K562 (cell line): ENCODE data around the gene KHDC1. TPM values are rescaled to one million over a fixed set of nuclear protein-coding genes. Genes with fewer than 3 reads are reported as not detected.

Experiments used
- BDP1 ChIP-seq: IDR thresholded peaks from 3 replicates; pipeline ENCODE4 v1.6.1; 2011; ENCODE audit not compliant: insufficient read length, insufficient read depth
- CREM ChIP-seq: IDR thresholded peaks from 2 replicates; pipeline ENCODE4 v1.6.1; 2014; ENCODE audit warnings: antibody characterized with exemption, low read depth
- CTCFL ChIP-seq: IDR thresholded peaks from 2 replicates; pipeline ENCODE4 v1.6.1; 2011; ENCODE audit warnings: borderline replicate concordance, low read depth, mild to moderate bottlenecking, moderate library complexity, low read length; ENCODE audit not compliant: insufficient read depth, poor library complexity, severe bottlenecking
- FOXA3 ChIP-seq, 2 experiments: fragments of 450-650 bp in 1 of 2; sonication (generic) in 1 of 2; formaldehyde crosslinking; IDR thresholded peaks in 1 of 2; conservative IDR thresholded peaks in 1 of 2; 2 replicates each; pipeline versions ENCODE4 v1.4.0 to v1.8.0; 2020 to 2022; ENCODE audit warnings: mild to moderate bottlenecking in 2 of 2, missing genetic modification reagents in 1 of 2
- HMGN3 ChIP-seq: IDR thresholded peaks from 2 replicates; pipeline ENCODE4 v1.6.1; 2011; ENCODE audit warnings: borderline replicate concordance, low read depth, mild to moderate bottlenecking, mixed read lengths, low read length; ENCODE audit not compliant: insufficient read length; ENCODE audit errors: extremely low read depth
- JUND ChIP-seq, 2 experiments: IDR thresholded peaks; 2 replicates in 1 of 2; 3 replicates in 1 of 2; pipeline ENCODE4 v1.6.1; 2011; ENCODE audit warnings: borderline replicate concordance in 2 of 2, low read depth in 2 of 2, low read length in 2 of 2, improper control_type of control experiment in 1 of 2, missing biosample characterization in 1 of 2, missing genetic modification characterization in 1 of 2, missing genetic modification reagents in 1 of 2
- MNT ChIP-seq, 2 experiments: fragments of 450-650 bp; conservative IDR thresholded peaks; 2 replicates each; pipeline ENCODE4 v1.6.1; 2017; ENCODE audit warnings: mild to moderate bottlenecking in 2 of 2, moderate library complexity in 2 of 2
- MXI1 ChIP-seq: IDR thresholded peaks from 2 replicates; pipeline ENCODE4 v1.6.1; 2011; ENCODE audit warnings: low read depth, mild to moderate bottlenecking, improper control_type of control experiment, low read length
- MYNN ChIP-seq, 2 experiments: sonication (generic); formaldehyde crosslinking in 1 of 2; IDR thresholded peaks; 2 replicates each; pipeline versions ENCODE4 v1.5.0 to v1.6.1; 2016 to 2020; ENCODE audit warnings: antibody characterized with exemption in 1 of 2, missing genetic modification reagents in 1 of 2
- NKRF ChIP-seq: fragments of 450-650 bp; IDR thresholded peaks from 2 replicates; pipeline ENCODE4 v1.6.1; 2016; ENCODE audit warnings: borderline replicate concordance
- SFPQ ChIP-seq: fragments of 200-400 bp; formaldehyde crosslinking; IDR thresholded peaks from 2 replicates; pipeline ENCODE4 v1.6.1; 2017; ENCODE audit warnings: mild to moderate bottlenecking, low read depth, low read length, moderate library complexity
- TAF15 ChIP-seq: fragments of 200-400 bp; formaldehyde crosslinking; IDR thresholded peaks from 2 replicates; pipeline ENCODE4 v1.6.1; 2017; ENCODE audit warnings: mild to moderate bottlenecking, low read depth, low read length, moderate library complexity
- XRCC3 ChIP-seq: fragments of 450-650 bp; IDR thresholded peaks from 2 replicates; pipeline ENCODE4 v1.6.1; 2017; ENCODE audit warnings: mild to moderate bottlenecking, moderate library complexity
- ZNF253 ChIP-seq: fragments of 250-450 bp; sonication (Bioruptor Pico); conservative IDR thresholded peaks from 2 replicates; pipeline ENCODE4 v1.6.1; 2021; ENCODE audit warnings: mild to moderate bottlenecking
- ZNF695 ChIP-seq: fragments of 450-650 bp; formaldehyde crosslinking; IDR thresholded peaks from 2 replicates; pipeline ENCODE4 v1.4.0; 2020; ENCODE audit warnings: mild to moderate bottlenecking, moderate library complexity
- ZSCAN29 ChIP-seq: fragments of 450-650 bp; IDR thresholded peaks from 2 replicates; pipeline ENCODE4 v1.6.1; 2017
- polyA plus RNA-seq, 8 experiments: library from polyadenylated mRNA; depleted of rRNA in 4 of 8; stranded (reverse) in 5 of 8; unstranded in 3 of 8; fragments of >200 nt; fragmentation: Nextera tagmentation in 2 of 8; fragmentation: Illumina TruSeq in 1 of 8; extraction: Ambion mirVana in 2 of 8; extraction: Trizol in 1 of 8; gene quantifications; 2 replicates each; pipeline versions ENCODE4 v1.2.1 to v1.2.3, GENCODE V29; 2011 to 2014; ENCODE audit warnings: inconsistent platforms in 1 of 8, missing spikeins in 1 of 8
- total RNA-seq, 7 experiments: library from RNA; depleted of rRNA in 6 of 7; stranded (reverse); fragments of >200 nt in 6 of 7; fragmentation: Illumina TruSeq in 2 of 7; extraction: Trizol in 2 of 7; gene quantifications; 2 replicates each; pipeline versions ENCODE4 v1.2.1 to v1.2.3, GENCODE V29; 2011 to 2021; ENCODE audit warnings: low replicate concordance in 1 of 7

Gene KHDC1
- total and polyA plus RNA-seq, 9 of the 15 experiments (the other 6 are each of a cell fraction or from before 2014, with no cell fraction given): 2.5 to 19.5 (median 8.0) TPM

GRCh38 chr6:73309785-73310502 lies 46.9 kb upstream of the KHDC1 start (continued):
- TF ChIP-seq NKRF (no peak), SFPQ (no peak), CTCFL (peak; percentile 58), HMGN3 (peak; percentile 31), CREM (peak; percentile 8; the same call in 1 of the 2 replicates), JUND (IDR thresholded peaks at IDR 0.05; ENCODE audit: borderline replicate concordance, low read depth, low read length) (no peak), JUND (tag; IDR thresholded peaks at IDR 0.05; ENCODE audit: borderline replicate concordance, low read depth, low read length) (no peak), XRCC3 (no peak), TAF15 (no peak), MXI1 (no peak), ZNF695 (CRISPR knock-in tag) (no peak), MNT (conservative IDR thresholded peaks at IDR 0.05) (no peak; a peak in 1 of 4 replicates), MYNN (IDR thresholded peaks at IDR 0.05) (0 out of 2 replicates have a peak, but pooled peaks have one; percentile 8), MYNN (CRISPR knock-in tag; IDR thresholded peaks at IDR 0.05) (no peak), ZNF253 (CRISPR knock-in tag) (no peak), BDP1 (no peak), ZSCAN29 (peak; percentile 87), FOXA3 (CRISPR knock-in tag; conservative IDR thresholded peaks at IDR 0.05 in 1 of 2, IDR thresholded peaks at IDR 0.05 in 1 of 2) (peak in 1 of 2 experiments; percentile 30; a peak in 1 of 4 replicates)
